Mononuclear cell (primary cell): ENCODE data around the gene CDCA8. TPM values are rescaled to one million over a fixed set of nuclear protein-coding genes. Genes with fewer than 3 reads are reported as not detected.
A peak's percentile ranks its signal among the peaks of the same experiment; 100 is the strongest.

Source experiments
- H3K27me3 ChIP-seq: 2 replicates; pipeline ENCODE4 v1.6.0; 2011; ENCODE audit warnings: low read length, control low read depth; ENCODE audit not compliant: insufficient read depth
- H3K4me1 ChIP-seq: 2 replicates; pipeline ENCODE4 v1.5.1; 2011; ENCODE audit warnings: mild to moderate bottlenecking, low read length, control low read depth; ENCODE audit not compliant: insufficient read depth
- H3K4me3 ChIP-seq: 2 replicates; pipeline ENCODE4 v1.5.1; 2011; ENCODE audit warnings: mild to moderate bottlenecking, low read length, moderate library complexity
- H3K9me3 ChIP-seq: 2 replicates; pipeline ENCODE4 v1.5.1; 2011; ENCODE audit warnings: low read depth, mild to moderate bottlenecking, control low read depth, low read length
- total RNA-seq: library from RNA; depleted of rRNA; stranded (reverse); fragments of >200 nt; gene quantifications from one replicate; pipeline ENCODE4 v1.2.3, GENCODE V29; 2012

Gene CDCA8
- 0.31 TPM for total RNA-seq

GRCh38 chr1:37692078-37692833 is at the start of gene CDCA8:
Gene CDCA8 (plus strand): TSS chr1:37692516. CDS start chr1:37692691, 175 bp downstream.
- H3K27me3 ChIP-seq = no peaks in the 10 kb centered on the region
- H3K4me1 ChIP-seq = peaks cover 40% of the 10 kb centered on the region
- no peaks in the 10 kb centered on the region for H3K9me3 ChIP-seq
- H3K4me3 ChIP-seq = peak within 1 kb of the TSS; percentile 82

- H3K27me3 ChIP-seq = peaks cover 7% of the 10 kb centered on the region
- H3K9me3 ChIP-seq = no peaks in the 10 kb centered on the region
- H3K4me1 ChIP-seq = no peaks in the 10 kb centered on the region
- no peak overlapping the region for H3K4me3 ChIP-seq
Observed at GRCh38 chr1:37647281-37647680, 45.0 kb upstream of the CDCA8 start.

GRCh38 chr1:37650173-37650572 is 42.1 kb upstream of the CDCA8 start:
- Histone ChIP-seq H3K9me3 (no peaks in the 10 kb centered on the region), H3K4me1 (no peaks in the 10 kb centered on the region), H3K4me3 (no peak overlapping the region), H3K27me3 (no peaks in the 10 kb centered on the region)

GRCh38 chr1:37650721-37651120 is 41.6 kb upstream of the CDCA8 start:
- Histone ChIP-seq H3K9me3 (no peaks in the 10 kb centered on the region), H3K4me3 (no peak overlapping the region), H3K27me3 (no peaks in the 10 kb centered on the region), H3K4me1 (no peaks in the 10 kb centered on the region)

GRCh38 chr1:37651803-37652202 is 40.5 kb upstream of the CDCA8 start:
- H3K27me3 ChIP-seq = no peaks in the 10 kb centered on the region
- H3K4me3 ChIP-seq = no peak overlapping the region
- no peaks in the 10 kb centered on the region for H3K9me3 ChIP-seq
- H3K4me1 ChIP-seq = no peaks in the 10 kb centered on the region

GRCh38 chr1:37652976-37653375 is 39.3 kb upstream of the CDCA8 start:
- no peak overlapping the region for H3K4me3 ChIP-seq
- H3K27me3 ChIP-seq = no peaks in the 10 kb centered on the region

GRCh38 chr1:37653906-37654305 is 38.4 kb upstream of the CDCA8 start:
- H3K9me3 ChIP-seq = no peaks in the 10 kb centered on the region
- H3K4me1 ChIP-seq = no peaks in the 10 kb centered on the region
- no peaks in the 10 kb centered on the region for H3K27me3 ChIP-seq
- no peak overlapping the region for H3K4me3 ChIP-seq

More at GRCh38 chr1:37652976-37653375, 39.3 kb upstream of the CDCA8 start:
- H3K4me1 ChIP-seq = no peaks in the 10 kb centered on the region
- H3K9me3 ChIP-seq = no peaks in the 10 kb centered on the region

- Histone ChIP-seq H3K9me3 (no peaks in the 10 kb centered on the region), H3K27me3 (no peaks in the 10 kb centered on the region), H3K4me1 (no peaks in the 10 kb centered on the region), H3K4me3 (no peak overlapping the region)
Observed at GRCh38 chr1:37655274-37655673, 37.0 kb upstream of the CDCA8 start.

GRCh38 chr1:37656026-37656425 is 36.3 kb upstream of the CDCA8 start:
- H3K27me3 ChIP-seq = no peaks in the 10 kb centered on the region

GRCh38 chr1:37656881-37657280 is 35.4 kb upstream of the CDCA8 start:
- H3K27me3 ChIP-seq = no peaks in the 10 kb centered on the region
- H3K4me3 ChIP-seq = no peak overlapping the region
- no peaks in the 10 kb centered on the region for H3K4me1 ChIP-seq
- H3K9me3 ChIP-seq = no peaks in the 10 kb centered on the region

More at GRCh38 chr1:37656026-37656425, 36.3 kb upstream of the CDCA8 start:
- H3K9me3 ChIP-seq = no peaks in the 10 kb centered on the region
- H3K4me1 ChIP-seq = no peaks in the 10 kb centered on the region
- H3K4me3 ChIP-seq = no peak overlapping the region

- Histone ChIP-seq H3K4me1 (no peaks in the 10 kb centered on the region), H3K4me3 (no peak overlapping the region), H3K9me3 (no peaks in the 10 kb centered on the region), H3K27me3 (no peaks in the 10 kb centered on the region)
Observed at GRCh38 chr1:37657620-37658412, 34.5 kb upstream of the CDCA8 start.

- Histone ChIP-seq H3K9me3 (no peaks in the 10 kb centered on the region), H3K4me1 (no peaks in the 10 kb centered on the region), H3K4me3 (no peak overlapping the region), H3K27me3 (no peaks in the 10 kb centered on the region)
Observed at GRCh38 chr1:37658486-37658885, 33.8 kb upstream of the CDCA8 start.

GRCh38 chr1:37660664-37661063 is 31.7 kb upstream of the CDCA8 start:
- Histone ChIP-seq H3K27me3 (no peaks in the 10 kb centered on the region), H3K9me3 (no peaks in the 10 kb centered on the region), H3K4me1 (no peaks in the 10 kb centered on the region), H3K4me3 (no peak overlapping the region)

GRCh38 chr1:37661401-37661800 is 30.9 kb upstream of the CDCA8 start:
- H3K4me3 ChIP-seq = no peak overlapping the region
- no peaks in the 10 kb centered on the region for H3K27me3 ChIP-seq

GRCh38 chr1:37662031-37662755 is 30.1 kb upstream of the CDCA8 start:
- Histone ChIP-seq H3K4me1 (no peaks in the 10 kb centered on the region), H3K9me3 (no peaks in the 10 kb centered on the region), H3K4me3 (no peak overlapping the region), H3K27me3 (no peaks in the 10 kb centered on the region)

More at GRCh38 chr1:37661401-37661800, 30.9 kb upstream of the CDCA8 start:
- Histone ChIP-seq H3K4me1 (no peaks in the 10 kb centered on the region), H3K9me3 (no peaks in the 10 kb centered on the region)
